Stimulated activated CD4-positive, alpha-beta T cell treated with anti-CD3 and anti-CD28 coated beads, Interleukin-12 subunit alpha, Interleukin-12 subunit beta, amount 100 ng/mL, for 4 hours (primary cell): Measurements from ENCODE around the gene VAMP1.

Experiments
- DNase-seq: peaks from one replicate; pipeline ENCODE4 v3.0.0-alpha.2; 2020

VAMP1 gene

DNA sequence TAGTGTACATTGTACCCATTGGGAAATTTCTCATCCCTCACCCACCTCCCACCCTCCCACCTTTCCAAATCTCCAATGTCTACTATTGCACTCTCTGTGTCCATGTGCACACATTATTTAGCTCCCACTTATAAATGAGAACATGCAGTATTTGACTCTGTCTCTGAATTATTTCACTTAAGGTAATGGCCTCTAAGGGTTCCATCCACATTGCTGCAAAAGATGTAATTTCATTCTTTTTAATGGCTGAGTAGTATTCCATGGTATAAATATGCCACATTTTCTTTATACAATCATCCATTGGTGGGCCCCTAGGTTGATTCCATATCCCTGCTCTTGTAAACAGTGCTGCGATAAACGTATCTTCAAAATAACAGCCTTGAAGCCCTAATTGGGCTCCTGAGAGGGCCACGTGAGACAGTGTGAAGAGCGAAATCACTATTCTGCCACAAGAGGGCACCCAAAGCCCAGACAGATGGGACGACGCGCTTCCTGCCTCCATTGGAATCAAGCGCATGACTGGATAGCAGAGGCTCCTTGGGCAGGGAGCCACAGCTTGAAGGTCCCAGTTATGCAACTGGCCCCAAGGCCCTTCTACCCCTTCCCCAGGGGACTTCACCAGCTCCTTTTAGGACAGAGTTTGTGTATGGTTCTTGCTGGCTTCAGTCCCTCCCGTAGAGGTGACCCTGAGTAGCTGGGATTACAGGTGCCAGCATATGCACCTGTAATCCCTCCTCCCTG lies 47.0 kb downstream of the VAMP1 start:
- peak; percentile 58 for DNase-seq

DNA sequence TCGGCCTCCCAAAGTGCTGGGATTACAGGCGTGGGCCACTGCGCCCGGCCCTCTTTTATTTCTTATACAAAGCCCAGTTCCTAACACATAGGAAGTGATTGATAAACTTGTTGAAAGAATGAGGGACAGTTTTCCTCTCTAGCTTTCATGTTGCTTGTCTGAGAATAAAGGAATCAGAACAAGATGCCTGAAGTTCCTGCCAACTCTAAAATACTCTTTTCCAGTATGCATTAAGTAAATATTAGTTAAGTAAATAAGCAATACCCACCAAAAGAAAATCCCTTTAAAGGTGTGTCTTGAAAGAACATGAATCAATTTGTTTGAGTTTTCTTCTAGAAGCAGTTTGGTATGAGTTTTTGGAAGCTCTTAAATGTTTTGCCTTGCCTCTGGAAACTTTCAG lies 50.1 kb downstream of the VAMP1 start:
- DNase-seq, result no peak

DNA sequence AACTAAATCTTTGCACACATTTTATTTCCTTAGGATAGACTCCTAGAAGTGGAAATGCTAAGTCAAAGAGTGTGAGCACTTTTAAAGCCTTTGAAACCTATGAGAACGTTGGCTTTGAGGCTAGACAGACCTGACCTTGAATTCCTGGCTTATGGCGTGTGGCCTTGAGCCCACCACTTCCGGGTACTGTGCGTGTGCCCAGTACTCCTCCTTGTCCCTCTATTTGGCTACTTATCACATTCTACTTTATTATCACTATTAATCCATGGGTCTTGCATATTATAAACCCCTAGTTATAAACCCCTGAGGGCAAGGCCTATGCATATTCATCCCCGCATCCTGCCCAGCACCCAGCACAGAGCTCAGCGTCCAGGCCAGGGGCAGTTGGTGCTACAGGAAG lies 51.7 kb downstream of the VAMP1 start:
- no peak for DNase-seq

DNA sequence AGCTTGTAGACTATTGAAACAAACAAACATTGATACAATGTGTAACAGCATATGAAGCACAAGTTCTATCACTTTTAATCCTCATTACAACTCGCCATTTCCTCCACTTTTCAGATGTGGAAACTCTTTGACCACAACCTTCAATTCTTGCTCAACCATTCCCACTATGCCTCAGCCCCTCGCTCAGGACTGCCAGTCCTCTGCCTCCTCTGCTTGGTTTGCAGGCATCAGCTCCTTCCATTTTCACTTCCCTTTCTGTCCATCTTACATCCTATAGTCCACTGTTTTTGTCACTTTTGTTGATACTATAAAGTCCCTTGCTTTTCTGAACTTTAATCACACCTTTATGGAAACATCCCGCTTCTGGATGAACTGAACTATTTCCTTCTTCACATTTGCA lies 53.9 kb downstream of the VAMP1 start:
- DNase-seq, result no peak
